ENCODE data around the gene KCNJ12.
"Not testable (repeated sequence)": the region's sequence is repeated elsewhere in the genome, so short reads cannot be mapped to it uniquely, and the experiment has no call there.

GRCh38 chr17:21409388-21409787 is 33.2 kb downstream of the KCNJ12 start:
- TF ChIP-seq CTCF, EZH2 (IDR thresholded peaks at IDR 0.05): not testable (repeated sequence)
